SK-N-SH (cell line): ENCODE results near the gene PIEZO2. TPM values are rescaled to one million over a fixed set of nuclear protein-coding genes. Genes with fewer than 3 reads are reported as not detected.

Experiments
- CTCF ChIA-PET: fragments of 300-600, 350-600 bp; formaldehyde crosslinking; extraction: SDS; loops from one replicate; lab custom pipeline; 2021; lab: Yijun Ruan, JAX
- POLR2A ChIA-PET: fragments of 350-600 bp; sonication (Branson Sonifier 250); formaldehyde crosslinking; extraction: SDS; loops from one replicate; lab custom pipeline; 2020; ENCODE audit warnings: antibody characterized with exemption, inconsistent platforms; lab: Yijun Ruan, JAX
- DNase-seq: peaks from one replicate; pipeline ENCODE4 v3.0.0; 2012
- H2AFZ ChIP-seq: fragments of 200-600 bp; sonication (generic); 2 replicates; pipeline ENCODE4 v1.8.1; 2016; ENCODE audit warnings: antibody characterized with exemption, mild to moderate bottlenecking, low read depth
- H3F3A ChIP-seq: fragments of 200-600 bp; sonication (generic); replicated peaks from 2 replicates; pipeline ENCODE3; 2016; ENCODE audit warnings: antibody characterized with exemption, mild to moderate bottlenecking; ENCODE audit not compliant: insufficient read depth
- H3K27ac ChIP-seq, 2 experiments: fragments of 200-500 bp in 1 of 2; fragments of 200-600 bp in 1 of 2; sonication (Bioruptor generic) in 1 of 2; sonication (generic), shearing (Covaris generic) in 1 of 2; 2 replicates each; pipeline versions ENCODE4 v1.5.1 to v1.6.1; 2014 to 2016; ENCODE audit warnings: low read depth in 2 of 2, inconsistent platforms in 1 of 2, low read length in 1 of 2, mild to moderate bottlenecking in 1 of 2, mixed read lengths in 1 of 2
- H3K27me3 ChIP-seq: fragments of 200-600 bp; sonication (generic), shearing (Covaris generic); 2 replicates; pipeline ENCODE4 v1.6.1; 2016; ENCODE audit warnings: mixed run types; ENCODE audit not compliant: insufficient read depth
- H3K36me3 ChIP-seq, 2 experiments: fragments of 200-500 bp in 1 of 2; fragments of 200-600 bp in 1 of 2; sonication (Bioruptor generic) in 1 of 2; sonication (generic) in 1 of 2; replicated peaks in 1 of 2; 2 replicates each; pipeline versions ENCODE3 to v1.5.1; 2014 to 2016; ENCODE audit warnings: low read length in 1 of 2, mild to moderate bottlenecking in 1 of 2; ENCODE audit not compliant: insufficient read depth in 2 of 2, control insufficient read depth in 1 of 2
- H3K4me1 ChIP-seq, 2 experiments: fragments of 200-500 bp in 1 of 2; fragments of 200-600 bp in 1 of 2; sonication (Bioruptor generic) in 1 of 2; sonication (generic), shearing (Covaris generic) in 1 of 2; 2 replicates each; pipeline versions ENCODE4 v1.5.1 to v1.6.1; 2014 to 2016; ENCODE audit warnings: low read depth in 1 of 2, low read length in 1 of 2, mixed run types in 1 of 2; ENCODE audit not compliant: insufficient read depth in 2 of 2, control insufficient read depth in 1 of 2
- H3K4me2 ChIP-seq: fragments of 200-600 bp; sonication (generic), shearing (Covaris generic); 2 replicates; pipeline ENCODE4 v1.6.1; 2017; ENCODE audit warnings: mixed run types
- H3K4me3 ChIP-seq, 2 experiments: fragments of 200-500 bp in 1 of 2; fragments of 200-600 bp in 1 of 2; sonication (Bioruptor generic) in 1 of 2; sonication (generic), shearing (Covaris generic) in 1 of 2; 2 replicates each; pipeline versions ENCODE4 v1.5.1 to v1.8.1; 2014 to 2016; ENCODE audit warnings: low read depth in 2 of 2, inconsistent platforms in 1 of 2, low read length in 1 of 2, mild to moderate bottlenecking in 1 of 2, mixed read lengths in 1 of 2, moderate library complexity in 1 of 2
- H3K79me2 ChIP-seq: fragments of 200-600 bp; sonication (generic); 2 replicates; pipeline ENCODE4 v1.8.1; 2017; ENCODE audit warnings: mild to moderate bottlenecking; ENCODE audit not compliant: insufficient read depth
- H3K9ac ChIP-seq: fragments of 200-600 bp; sonication (generic); 2 replicates; pipeline ENCODE4 v1.6.1; 2017; ENCODE audit warnings: mixed run types
- H3K9me2 ChIP-seq: fragments of 200-600 bp; sonication (generic); 2 replicates; pipeline ENCODE4 v1.6.1; 2017; ENCODE audit warnings: mixed run types
- H3K9me3 ChIP-seq: fragments of 200-600 bp; sonication (generic); 2 replicates; pipeline ENCODE4 v1.6.1; 2017; ENCODE audit warnings: mixed run types, mild to moderate bottlenecking, moderate library complexity
- H4K20me1 ChIP-seq: fragments of 200-600 bp; sonication (generic); 2 replicates; pipeline ENCODE4 v1.6.1; 2017; ENCODE audit warnings: mild to moderate bottlenecking, mixed run types; ENCODE audit not compliant: insufficient read depth
- CHD2 ChIP-seq: fragments of 150-350 bp; IDR thresholded peaks from 2 replicates; pipeline ENCODE4 v1.6.1; 2018; ENCODE audit warnings: low read length; ENCODE audit not compliant: partially characterized antibody
- ELF1 ChIP-seq: IDR thresholded peaks from 2 replicates; pipeline ENCODE4 v1.4.0; 2012
- EZH2phosphoT487 ChIP-seq: fragments of 200-600 bp; sonication (generic); IDR thresholded peaks from 2 replicates; pipeline ENCODE4 v1.6.1; 2017; ENCODE audit warnings: low read depth, mixed run types, mild to moderate bottlenecking, antibody characterized with exemption, moderate library complexity, borderline replicate concordance
- FOSL2 ChIP-seq: IDR thresholded peaks from 2 replicates; pipeline ENCODE4 v1.4.0; 2012; ENCODE audit warnings: low read depth, mild to moderate bottlenecking, moderate library complexity, borderline replicate concordance
- GATA2 ChIP-seq: sonication (generic); formaldehyde crosslinking; IDR thresholded peaks from 2 replicates; pipeline ENCODE4 v1.5.0; 2020; ENCODE audit warnings: mild to moderate bottlenecking, missing genetic modification reagents
- JUND ChIP-seq: IDR thresholded peaks from 2 replicates; pipeline ENCODE4 v1.4.0; 2012
- MEF2A ChIP-seq: IDR thresholded peaks from 2 replicates; pipeline ENCODE4 v1.4.0; 2012; ENCODE audit warnings: low read depth, borderline replicate concordance
- MXI1 ChIP-seq: IDR thresholded peaks from 2 replicates; pipeline ENCODE4 v1.6.1; 2012; ENCODE audit warnings: mild to moderate bottlenecking, low read depth, low read length, improper control_type of control experiment
- NFIC ChIP-seq: IDR thresholded peaks from 2 replicates; pipeline ENCODE4 v1.4.0; 2012; ENCODE audit warnings: borderline replicate concordance
- NRF1 ChIP-seq: IDR thresholded peaks from 2 replicates; pipeline ENCODE4 v1.6.1; 2012; ENCODE audit warnings: low read depth, mild to moderate bottlenecking, low read length
- RCOR1 ChIP-seq: fragments of 150-350 bp; IDR thresholded peaks from 2 replicates; pipeline ENCODE4 v1.6.1; 2017; ENCODE audit warnings: antibody characterized with exemption, low read length
- RFX5 ChIP-seq: IDR thresholded peaks from 2 replicates; pipeline ENCODE4 v1.6.1; 2012; ENCODE audit warnings: mild to moderate bottlenecking, improper control_type of control experiment, low read length
- SMC3 ChIP-seq: IDR thresholded peaks from 2 replicates; pipeline ENCODE4 v1.6.1; 2012; ENCODE audit warnings: low read depth, low read length, improper control_type of control experiment
- TCF12 ChIP-seq: IDR thresholded peaks from 2 replicates; pipeline ENCODE4 v1.4.0; 2012
- YY1 ChIP-seq: IDR thresholded peaks from 2 replicates; pipeline ENCODE4 v1.4.0; 2012; ENCODE audit warnings: low read depth, mild to moderate bottlenecking
- WGBS: methylation state at CpG from one replicate; pipeline ENCODE4 v1.1.6; 2017; ENCODE audit warnings: low lambda C conversion rate; 5-methylcytosine and 5-hydroxymethylcytosine counted together
- polyA plus RNA-seq, 3 experiments: library from polyadenylated mRNA; depleted of rRNA; stranded (reverse); fragments of >200 nt; gene quantifications; 2 replicates each; pipeline ENCODE4 v1.2.3, GENCODE V29; 2012
- TF ChIP-seq, protein P1 (sequence below): IDR thresholded peaks from 2 replicates; pipeline ENCODE4 v1.4.0; 2012; ENCODE audit warnings: low read depth, borderline replicate concordance
- TF ChIP-seq, protein P2 (sequence below): IDR thresholded peaks from 2 replicates; pipeline ENCODE4 v1.4.0; 2012; ENCODE audit warnings: low read depth, borderline replicate concordance
- TF ChIP-seq, protein P3 (sequence below): fragments of 150-350 bp; IDR thresholded peaks from 2 replicates; pipeline ENCODE4 v1.6.1; 2017; ENCODE audit warnings: antibody characterized with exemption, low read length, low read depth, borderline replicate concordance
- TF ChIP-seq, protein P4 (sequence below): IDR thresholded peaks from 2 replicates; pipeline ENCODE4 v1.6.1; 2012; ENCODE audit warnings: mild to moderate bottlenecking, low read depth, low read length, moderate library complexity

Gene PIEZO2
- polyA plus RNA-seq, 1 of the 3 experiments (the other 2 are of a cell fraction), result not detected

DNA sequence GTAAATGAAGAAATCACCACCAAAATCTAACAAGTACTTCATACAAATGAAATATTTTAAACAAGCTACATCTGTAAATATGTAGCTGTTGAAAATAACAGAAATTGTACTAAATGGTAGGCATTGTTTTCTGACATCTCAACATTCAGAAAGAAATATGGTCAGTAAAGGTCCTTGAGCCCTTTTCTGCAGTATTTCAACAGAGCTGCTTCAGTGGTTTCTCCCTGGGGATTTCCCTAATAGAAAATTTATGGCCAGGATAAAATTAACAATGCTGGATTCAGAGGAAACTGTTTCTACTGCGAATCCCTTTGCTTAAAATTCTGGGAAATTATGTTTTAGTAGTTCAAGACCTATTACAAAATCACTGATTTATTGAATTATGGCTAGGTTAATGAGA lies 256.6 kb downstream of the PIEZO2 start (continued):
- TF ChIP-seq, protein P1, sequence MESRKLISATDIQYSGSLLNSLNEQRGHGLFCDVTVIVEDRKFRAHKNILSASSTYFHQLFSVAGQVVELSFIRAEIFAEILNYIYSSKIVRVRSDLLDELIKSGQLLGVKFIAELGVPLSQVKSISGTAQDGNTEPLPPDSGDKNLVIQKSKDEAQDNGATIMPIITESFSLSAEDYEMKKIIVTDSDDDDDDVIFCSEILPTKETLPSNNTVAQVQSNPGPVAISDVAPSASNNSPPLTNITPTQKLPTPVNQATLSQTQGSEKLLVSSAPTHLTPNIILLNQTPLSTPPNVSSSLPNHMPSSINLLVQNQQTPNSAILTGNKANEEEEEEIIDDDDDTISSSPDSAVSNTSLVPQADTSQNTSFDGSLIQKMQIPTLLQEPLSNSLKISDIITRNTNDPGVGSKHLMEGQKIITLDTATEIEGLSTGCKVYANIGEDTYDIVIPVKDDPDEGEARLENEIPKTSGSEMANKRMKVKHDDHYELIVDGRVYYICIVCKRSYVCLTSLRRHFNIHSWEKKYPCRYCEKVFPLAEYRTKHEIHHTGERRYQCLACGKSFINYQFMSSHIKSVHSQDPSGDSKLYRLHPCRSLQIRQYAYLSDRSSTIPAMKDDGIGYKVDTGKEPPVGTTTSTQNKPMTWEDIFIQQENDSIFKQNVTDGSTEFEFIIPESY, result no peak
- TF ChIP-seq FOSL2 (no peak), ELF1 (no peak), MEF2A (no peak), RCOR1 (no peak), MXI1 (no peak), GATA2 (CRISPR knock-in tag) (no peak), YY1 (no peak), NFIC (no peak)
- TF ChIP-seq, protein P2, sequence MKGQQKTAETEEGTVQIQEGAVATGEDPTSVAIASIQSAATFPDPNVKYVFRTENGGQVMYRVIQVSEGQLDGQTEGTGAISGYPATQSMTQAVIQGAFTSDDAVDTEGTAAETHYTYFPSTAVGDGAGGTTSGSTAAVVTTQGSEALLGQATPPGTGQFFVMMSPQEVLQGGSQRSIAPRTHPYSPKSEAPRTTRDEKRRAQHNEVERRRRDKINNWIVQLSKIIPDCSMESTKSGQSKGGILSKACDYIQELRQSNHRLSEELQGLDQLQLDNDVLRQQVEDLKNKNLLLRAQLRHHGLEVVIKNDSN, result no peak

DNA sequence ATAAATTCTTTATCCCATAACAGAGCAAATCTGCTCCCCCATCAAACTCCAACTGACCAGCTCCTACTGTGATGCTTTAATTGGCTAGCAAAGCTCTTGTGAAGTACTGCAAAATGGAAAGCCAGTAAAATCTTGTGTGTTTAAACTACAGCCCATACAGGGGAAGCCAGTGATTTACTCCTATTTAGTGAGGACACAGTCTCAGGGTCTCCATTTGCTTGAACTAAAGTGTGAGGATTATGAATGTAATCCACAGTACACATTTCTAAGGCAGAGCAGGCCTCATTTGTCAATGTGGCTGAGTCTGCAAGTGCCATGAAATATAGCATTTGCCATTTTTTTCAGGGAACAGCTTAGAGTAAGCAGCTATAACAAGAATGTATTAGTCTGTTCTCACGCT lies 259.3 kb downstream of the PIEZO2 start:
- Histone ChIP-seq H3K27ac (no peak overlapping the region), H3K4me3 (no peak overlapping the region), H3K9ac (no peak overlapping the region), H3K79me2 (no peaks in the 10 kb centered on the region), H3K4me2 (no peak overlapping the region), H3K4me1 (no peaks in the 10 kb centered on the region), H3K9me2 (no peaks in the 10 kb centered on the region), H3K9me3 (no peaks in the 10 kb centered on the region), H4K20me1 (no peaks in the 10 kb centered on the region), H3K27me3 (peaks cover 11% of the 10 kb centered on the region; the same call in 1 of the 2 replicates), H3F3A (no peaks in the 10 kb centered on the region), H2AFZ (no peak overlapping the region), H3K36me3 (no peaks in the 10 kb centered on the region)
- CTCF ChIA-PET, result interaction anchor here (1.2 kb wide), 1 partner anchor 39 kb away, joined by 3 read pairs; no protein-coding TSS in a partner anchor
- no peak for TF ChIP-seq SMC3
- TF ChIP-seq TCF12, result no peak
- TF ChIP-seq RFX5, result no peak
- no peak for TF ChIP-seq MEF2A
- TF ChIP-seq NRF1, result no peak
- no peak for TF ChIP-seq ELF1
- TF ChIP-seq, protein P3, sequence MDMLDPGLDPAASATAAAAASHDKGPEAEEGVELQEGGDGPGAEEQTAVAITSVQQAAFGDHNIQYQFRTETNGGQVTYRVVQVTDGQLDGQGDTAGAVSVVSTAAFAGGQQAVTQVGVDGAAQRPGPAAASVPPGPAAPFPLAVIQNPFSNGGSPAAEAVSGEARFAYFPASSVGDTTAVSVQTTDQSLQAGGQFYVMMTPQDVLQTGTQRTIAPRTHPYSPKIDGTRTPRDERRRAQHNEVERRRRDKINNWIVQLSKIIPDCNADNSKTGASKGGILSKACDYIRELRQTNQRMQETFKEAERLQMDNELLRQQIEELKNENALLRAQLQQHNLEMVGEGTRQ, result no peak
- TF ChIP-seq, protein P4, sequence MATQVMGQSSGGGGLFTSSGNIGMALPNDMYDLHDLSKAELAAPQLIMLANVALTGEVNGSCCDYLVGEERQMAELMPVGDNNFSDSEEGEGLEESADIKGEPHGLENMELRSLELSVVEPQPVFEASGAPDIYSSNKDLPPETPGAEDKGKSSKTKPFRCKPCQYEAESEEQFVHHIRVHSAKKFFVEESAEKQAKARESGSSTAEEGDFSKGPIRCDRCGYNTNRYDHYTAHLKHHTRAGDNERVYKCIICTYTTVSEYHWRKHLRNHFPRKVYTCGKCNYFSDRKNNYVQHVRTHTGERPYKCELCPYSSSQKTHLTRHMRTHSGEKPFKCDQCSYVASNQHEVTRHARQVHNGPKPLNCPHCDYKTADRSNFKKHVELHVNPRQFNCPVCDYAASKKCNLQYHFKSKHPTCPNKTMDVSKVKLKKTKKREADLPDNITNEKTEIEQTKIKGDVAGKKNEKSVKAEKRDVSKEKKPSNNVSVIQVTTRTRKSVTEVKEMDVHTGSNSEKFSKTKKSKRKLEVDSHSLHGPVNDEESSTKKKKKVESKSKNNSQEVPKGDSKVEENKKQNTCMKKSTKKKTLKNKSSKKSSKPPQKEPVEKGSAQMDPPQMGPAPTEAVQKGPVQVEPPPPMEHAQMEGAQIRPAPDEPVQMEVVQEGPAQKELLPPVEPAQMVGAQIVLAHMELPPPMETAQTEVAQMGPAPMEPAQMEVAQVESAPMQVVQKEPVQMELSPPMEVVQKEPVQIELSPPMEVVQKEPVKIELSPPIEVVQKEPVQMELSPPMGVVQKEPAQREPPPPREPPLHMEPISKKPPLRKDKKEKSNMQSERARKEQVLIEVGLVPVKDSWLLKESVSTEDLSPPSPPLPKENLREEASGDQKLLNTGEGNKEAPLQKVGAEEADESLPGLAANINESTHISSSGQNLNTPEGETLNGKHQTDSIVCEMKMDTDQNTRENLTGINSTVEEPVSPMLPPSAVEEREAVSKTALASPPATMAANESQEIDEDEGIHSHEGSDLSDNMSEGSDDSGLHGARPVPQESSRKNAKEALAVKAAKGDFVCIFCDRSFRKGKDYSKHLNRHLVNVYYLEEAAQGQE, result no peak
- TF ChIP-seq FOSL2, result no peak
- TF ChIP-seq EZH2phosphoT487, result no peak
- no peak for TF ChIP-seq YY1
- TF ChIP-seq CHD2, result no peak
- TF ChIP-seq NFIC, result no peak
- TF ChIP-seq, protein P1, result no peak
- no peak for TF ChIP-seq JUND
- 12% methylated on average over 1 of the region's 1 CpG for WGBS
- DNase-seq, result no peak
- POLR2A ChIA-PET, result no interaction called here
